Hepatocyte (in vitro differentiated cells): ENCODE measurements around the gene ZNF283.

Experiments
- CTCF ChIP-seq: fragments of 200-600 bp; sonication (generic); IDR thresholded peaks from 2 replicates; pipeline ENCODE4 v1.5.1; 2016; ENCODE audit warnings: antibody characterized with exemption, mild to moderate bottlenecking; ENCODE audit not compliant: poor library complexity
- EZH2 ChIP-seq: fragments of 200-600 bp; sonication (generic); IDR thresholded peaks from 2 replicates; pipeline ENCODE4 v1.6.1; 2016; ENCODE audit warnings: antibody characterized with exemption, mild to moderate bottlenecking, borderline replicate concordance
- EZH2phosphoT487 ChIP-seq: fragments of 200-600 bp; sonication (generic); IDR thresholded peaks from one replicate; pipeline ENCODE4 v1.6.1; 2018; ENCODE audit warnings: antibody characterized with exemption, mild to moderate bottlenecking, low read depth, moderate library complexity; ENCODE audit not compliant: unreplicated experiment, severe bottlenecking

GRCh38 chr19:43783636-43784035 is 43.5 kb upstream of the ZNF283 start:
- TF ChIP-seq EZH2: no peak
- TF ChIP-seq CTCF: no peak
- no peak for TF ChIP-seq EZH2phosphoT487
